GM12875 (cell line): Measurements from ENCODE around the gene WDR90.

Source experiments
- H3K4me3 ChIP-seq: one replicate; pipeline ENCODE4 v1.5.1; 2011; ENCODE audit warnings: low read depth, low read length, control low read depth
- TF ChIP-seq, protein P1 (sequence below): IDR thresholded peaks from 2 replicates; pipeline ENCODE4 v1.5.1; 2011; ENCODE audit warnings: low read depth, mild to moderate bottlenecking, control low read depth, inconsistent platforms, low read length, moderate library complexity, borderline replicate concordance; ENCODE audit not compliant: insufficient read depth

The WDR90 gene

DNA sequence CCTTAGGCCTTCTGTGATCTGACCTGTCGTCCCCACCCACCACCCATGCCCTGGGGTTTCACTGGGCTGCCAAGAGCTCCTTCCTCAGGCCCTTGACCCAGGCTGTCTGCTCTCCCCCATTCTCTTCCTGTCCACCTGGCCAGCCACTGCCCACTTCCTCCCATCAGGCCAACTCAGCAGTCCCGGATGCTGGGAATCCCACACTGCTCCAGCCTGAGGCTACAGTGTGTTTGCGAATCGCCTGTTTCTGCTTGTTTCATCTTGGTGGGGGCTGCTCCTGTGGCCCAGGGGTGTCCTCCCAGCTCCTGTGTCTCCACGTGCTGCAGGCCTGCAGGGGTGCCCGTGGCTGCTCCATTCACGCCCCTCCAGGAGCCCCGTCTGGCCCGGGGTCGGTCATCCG lies 64.9 kb downstream of the WDR90 start:
- H3K4me3 ChIP-seq: no peak overlapping the region
- TF ChIP-seq, protein P1, sequence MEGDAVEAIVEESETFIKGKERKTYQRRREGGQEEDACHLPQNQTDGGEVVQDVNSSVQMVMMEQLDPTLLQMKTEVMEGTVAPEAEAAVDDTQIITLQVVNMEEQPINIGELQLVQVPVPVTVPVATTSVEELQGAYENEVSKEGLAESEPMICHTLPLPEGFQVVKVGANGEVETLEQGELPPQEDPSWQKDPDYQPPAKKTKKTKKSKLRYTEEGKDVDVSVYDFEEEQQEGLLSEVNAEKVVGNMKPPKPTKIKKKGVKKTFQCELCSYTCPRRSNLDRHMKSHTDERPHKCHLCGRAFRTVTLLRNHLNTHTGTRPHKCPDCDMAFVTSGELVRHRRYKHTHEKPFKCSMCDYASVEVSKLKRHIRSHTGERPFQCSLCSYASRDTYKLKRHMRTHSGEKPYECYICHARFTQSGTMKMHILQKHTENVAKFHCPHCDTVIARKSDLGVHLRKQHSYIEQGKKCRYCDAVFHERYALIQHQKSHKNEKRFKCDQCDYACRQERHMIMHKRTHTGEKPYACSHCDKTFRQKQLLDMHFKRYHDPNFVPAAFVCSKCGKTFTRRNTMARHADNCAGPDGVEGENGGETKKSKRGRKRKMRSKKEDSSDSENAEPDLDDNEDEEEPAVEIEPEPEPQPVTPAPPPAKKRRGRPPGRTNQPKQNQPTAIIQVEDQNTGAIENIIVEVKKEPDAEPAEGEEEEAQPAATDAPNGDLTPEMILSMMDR: no peak

DNA sequence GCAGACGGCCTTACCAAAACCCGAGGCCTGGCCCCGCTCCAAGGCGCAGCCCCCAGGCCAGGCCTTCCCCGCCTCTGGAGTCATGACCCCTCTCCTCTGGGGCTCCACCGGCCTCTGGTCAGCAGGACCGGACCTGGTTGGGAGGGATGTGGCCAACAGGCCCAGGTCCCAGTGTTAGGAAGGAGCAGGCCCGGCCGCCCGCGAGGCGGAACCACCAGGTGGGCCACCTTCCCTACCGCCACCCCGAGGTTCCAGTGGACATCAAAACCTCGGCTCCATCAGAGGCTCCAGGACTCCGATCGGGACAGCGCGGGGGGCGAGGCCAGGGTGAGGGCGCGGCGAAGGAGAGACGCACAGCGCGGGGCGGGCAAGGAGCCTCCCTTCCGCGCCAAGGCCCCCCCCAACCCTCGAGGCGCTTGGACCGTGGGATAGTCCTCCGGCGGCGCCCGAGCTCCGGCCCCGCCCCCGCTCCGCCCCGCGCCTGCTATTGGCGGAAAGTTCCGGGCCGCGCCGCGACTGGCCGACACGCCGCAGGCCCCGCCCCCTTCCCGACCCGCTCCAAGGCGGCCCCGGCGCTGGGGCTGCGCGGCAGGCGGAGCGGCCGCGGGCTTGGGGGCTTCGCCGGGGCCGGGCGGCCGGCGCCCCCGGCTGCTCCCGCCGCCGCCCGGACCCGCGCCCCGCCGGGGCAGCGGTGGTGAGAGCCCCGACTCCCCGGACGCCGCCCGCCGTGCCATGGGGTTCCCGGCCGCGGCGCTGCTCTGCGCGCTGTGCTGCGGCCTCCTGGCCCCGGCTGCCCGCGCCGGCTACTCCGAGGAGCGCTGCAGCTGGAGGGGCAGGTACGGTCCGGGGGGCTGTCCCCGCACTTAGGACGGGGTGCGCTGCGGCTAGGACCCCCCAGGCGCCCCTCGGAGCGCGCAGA lies 65.7 kb downstream of the WDR90 start, which contains the start of gene METRN:
Gene METRN, plus strand, starts transcription at position 561 of the 919 bp plus-strand sequence. Its CDS starts 172 bp downstream, at position 733.
- H3K4me3 ChIP-seq: peak within 1 kb of the TSS; percentile 45
- TF ChIP-seq, protein P1: no peak

DNA sequence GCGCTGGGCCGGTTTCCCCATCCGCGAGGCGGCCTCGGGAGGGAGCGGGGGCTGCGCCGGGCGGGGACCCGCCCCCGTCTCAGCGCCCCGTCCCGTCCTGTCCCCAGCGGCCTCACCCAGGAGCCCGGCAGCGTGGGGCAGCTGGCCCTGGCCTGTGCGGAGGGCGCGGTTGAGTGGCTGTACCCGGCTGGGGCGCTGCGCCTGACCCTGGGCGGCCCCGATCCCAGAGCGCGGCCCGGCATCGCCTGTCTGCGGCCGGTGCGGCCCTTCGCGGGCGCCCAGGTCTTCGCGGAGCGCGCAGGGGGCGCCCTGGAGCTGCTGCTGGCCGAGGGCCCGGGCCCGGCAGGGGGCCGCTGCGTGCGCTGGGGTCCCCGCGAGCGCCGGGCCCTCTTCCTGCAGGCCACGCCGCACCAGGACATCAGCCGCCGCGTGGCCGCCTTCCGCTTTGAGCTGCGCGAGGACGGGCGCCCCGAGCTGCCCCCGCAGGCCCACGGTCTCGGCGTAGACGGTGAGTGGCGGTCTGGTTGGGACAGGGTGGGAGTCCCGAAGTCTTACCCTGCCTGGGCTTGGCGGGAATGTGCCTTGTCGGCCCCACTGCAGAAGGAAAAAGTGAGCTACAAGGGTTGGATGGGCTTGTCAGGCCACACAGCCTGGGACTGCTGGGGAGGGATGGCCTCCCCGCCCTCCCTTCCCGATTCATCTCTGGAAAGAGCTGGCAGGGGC lies 66.5 kb downstream of the WDR90 start:
- TF ChIP-seq, protein P1: peak; percentile 7; the same call in 1 of the 2 replicates
- peak overlapping the region; percentile 45 for H3K4me3 ChIP-seq

DNA sequence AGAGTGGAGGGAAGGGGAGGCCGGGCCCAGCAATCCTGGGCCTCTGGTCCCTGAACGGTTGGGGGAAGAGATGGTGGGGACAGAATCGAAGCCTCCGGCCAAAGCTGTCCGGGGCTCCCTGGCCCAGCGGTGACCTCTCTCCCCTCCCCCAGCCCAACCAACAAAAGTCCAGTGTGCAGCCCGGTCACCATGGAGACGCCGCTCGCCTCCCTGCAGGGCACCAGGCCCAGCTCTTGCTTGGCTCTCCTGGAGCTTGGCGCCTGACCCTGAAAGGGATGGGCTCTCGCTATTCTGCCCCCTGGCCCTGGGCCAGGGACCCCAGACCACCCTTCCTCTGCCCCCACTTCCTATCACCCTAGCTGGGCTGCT lies 67.0 kb downstream of the WDR90 start:
- no peak overlapping the region for H3K4me3 ChIP-seq
- TF ChIP-seq, protein P1: no peak

DNA sequence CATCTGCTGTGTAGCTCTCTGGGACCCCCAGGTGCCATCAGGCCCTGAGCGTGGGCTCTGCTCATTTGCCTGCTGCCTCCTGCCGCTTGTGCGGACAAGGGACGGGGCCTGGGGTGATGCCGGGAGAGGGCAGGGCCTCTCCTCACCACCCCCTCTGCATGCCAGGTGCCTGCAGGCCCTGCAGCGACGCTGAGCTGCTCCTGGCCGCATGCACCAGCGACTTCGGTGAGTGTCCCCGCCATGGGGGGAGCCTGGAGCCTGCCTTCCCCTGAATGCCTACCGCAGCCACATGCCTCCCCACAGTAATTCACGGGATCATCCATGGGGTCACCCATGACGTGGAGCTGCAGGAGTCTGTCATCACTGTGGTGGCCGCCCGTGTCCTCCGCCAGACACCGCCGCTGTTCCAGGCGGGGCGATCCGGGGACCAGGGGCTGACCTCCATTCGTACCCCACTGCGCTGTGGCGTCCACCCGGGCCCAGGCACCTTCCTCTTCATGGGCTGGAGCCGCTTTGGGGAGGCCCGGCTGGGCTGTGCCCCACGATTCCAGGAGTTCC lies 67.7 kb downstream of the WDR90 start:
- no peak overlapping the region for H3K4me3 ChIP-seq
- TF ChIP-seq, protein P1: no peak
